GM23248 (cell line): ENCODE measurements around the gene WBP11.

Source experiments
- EZH2 ChIP-seq: fragments of 200-600 bp; sonication (generic); IDR thresholded peaks from 2 replicates; pipeline ENCODE4 v1.6.1; 2018; ENCODE audit warnings: antibody characterized with exemption, mild to moderate bottlenecking; ENCODE audit not compliant: insufficient read depth, poor library complexity, severe bottlenecking
- EZH2phosphoT487 ChIP-seq: fragments of 200-600 bp; sonication (generic); IDR thresholded peaks from 2 replicates; pipeline ENCODE4 v1.6.1; 2018; ENCODE audit warnings: antibody characterized with exemption, moderate library complexity, mild to moderate bottlenecking, low read depth; ENCODE audit not compliant: insufficient read depth

- TF ChIP-seq EZH2phosphoT487 (no peak), EZH2 (no peak)
These were observed 33.2 kb downstream of the WBP11 start for GRCh38 chr12:14769969-14770495.
